HG03457 (cell line): Measurements from ENCODE around the gene CCDC172.
"Not testable (repeated sequence)": the region's sequence is repeated elsewhere in the genome, so short reads cannot be mapped to it uniquely, and the experiment has no call there.

ENCODE experiments used
- ATAC-seq: cut with Tn5 transposase; IDR thresholded peaks from one replicate; pipeline ENCODE4 v1.9.1; 2021; ENCODE audit warnings: moderate number of reproducible peaks; ENCODE audit not compliant: unreplicated experiment

Gene CCDC172

DNA sequence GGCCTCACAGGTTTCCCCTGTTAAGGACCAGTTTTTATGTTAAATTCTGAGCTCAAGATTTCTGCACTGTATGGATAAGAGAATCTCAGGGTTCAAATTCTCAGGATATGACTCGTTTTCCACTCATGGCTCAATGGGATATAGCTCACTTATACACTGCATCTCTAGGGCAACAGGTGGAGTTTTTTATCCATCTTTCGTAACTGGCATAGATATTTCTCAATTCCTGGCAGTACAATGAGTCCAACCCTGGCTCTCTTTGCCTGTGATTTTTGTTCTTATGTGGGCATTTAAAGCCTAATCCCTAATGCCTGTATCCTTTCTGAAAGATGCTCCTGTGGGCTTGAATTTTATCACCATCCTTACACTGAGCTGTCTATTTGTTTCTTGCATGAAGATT lies 7.6 kb downstream of the CCDC172 start:
- ATAC-seq = no peak

DNA sequence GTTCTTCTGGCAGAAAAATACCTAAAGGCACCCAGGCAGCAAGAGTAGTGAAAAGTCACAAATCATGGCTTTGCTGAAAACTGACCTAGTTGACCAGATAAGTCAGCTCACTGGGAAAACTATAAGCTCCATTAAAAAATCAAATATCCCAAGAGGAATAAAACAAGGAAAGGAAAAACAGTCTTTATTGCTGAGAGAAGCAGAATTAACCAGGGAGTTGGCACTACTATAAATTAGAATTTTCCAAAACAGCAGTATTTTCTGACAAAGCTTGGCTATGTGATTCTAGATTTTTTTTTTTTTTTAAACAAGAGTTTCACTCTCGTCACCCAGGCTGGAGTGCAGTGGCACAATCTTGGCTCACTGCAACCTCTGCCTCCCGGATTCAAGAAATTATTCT lies 12.6 kb downstream of the CCDC172 start:
- no peak for ATAC-seq

DNA sequence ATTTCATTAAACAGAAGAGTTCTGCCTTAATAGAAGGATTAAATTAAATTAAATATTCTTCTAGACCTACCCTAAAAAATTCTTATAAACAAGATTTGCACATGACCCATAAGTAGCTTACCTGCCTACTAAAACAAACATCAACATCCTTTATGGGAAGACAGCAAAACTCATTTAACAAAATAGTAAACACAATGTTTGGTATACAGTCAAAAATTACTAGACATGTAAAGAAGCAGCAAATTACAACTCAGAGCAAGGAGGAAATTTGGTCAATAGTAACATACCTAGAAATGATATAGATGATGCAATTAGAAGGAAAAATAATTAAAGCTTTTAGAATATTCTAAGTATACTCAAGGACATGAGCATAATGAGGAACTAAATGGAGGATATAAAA lies 27.9 kb downstream of the CCDC172 start:
- no peak for ATAC-seq

DNA sequence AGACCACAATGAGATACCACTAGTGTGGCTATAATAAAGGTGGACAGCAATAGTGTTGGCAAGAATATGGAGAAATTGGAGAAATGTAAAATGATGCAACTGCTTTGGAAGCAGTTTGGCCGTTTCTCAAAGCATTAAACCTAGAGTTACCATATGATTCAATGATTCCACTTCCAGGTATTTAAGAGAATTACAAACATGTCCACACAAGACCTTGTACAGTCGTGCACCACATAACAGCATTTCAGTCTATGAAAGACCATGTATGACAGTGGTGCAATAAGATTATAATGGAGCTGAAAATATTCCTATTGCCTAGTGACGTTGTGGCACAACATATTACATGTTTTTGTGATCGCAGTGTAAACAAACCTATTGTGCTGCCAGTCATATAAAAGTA lies 29.6 kb downstream of the CCDC172 start:
- no peak for ATAC-seq

DNA sequence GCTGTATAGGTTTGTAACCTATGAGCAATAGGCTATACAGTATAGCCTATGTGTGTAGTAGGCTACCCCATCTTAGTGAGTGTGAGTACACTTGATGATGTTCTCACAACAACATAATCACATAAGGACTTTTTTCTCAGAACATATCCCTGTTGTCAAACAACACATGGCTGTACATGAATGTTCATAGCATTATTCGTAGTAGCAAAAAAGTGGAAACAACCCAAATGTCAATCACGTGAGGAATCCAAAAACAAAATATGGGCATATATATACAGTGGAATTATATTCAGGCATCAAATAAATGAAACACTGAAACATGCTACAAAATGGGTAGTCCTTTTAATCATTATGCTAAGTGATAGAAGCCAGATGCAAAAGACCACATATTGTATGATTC lies 31.1 kb downstream of the CCDC172 start:
- ATAC-seq = no peak

DNA sequence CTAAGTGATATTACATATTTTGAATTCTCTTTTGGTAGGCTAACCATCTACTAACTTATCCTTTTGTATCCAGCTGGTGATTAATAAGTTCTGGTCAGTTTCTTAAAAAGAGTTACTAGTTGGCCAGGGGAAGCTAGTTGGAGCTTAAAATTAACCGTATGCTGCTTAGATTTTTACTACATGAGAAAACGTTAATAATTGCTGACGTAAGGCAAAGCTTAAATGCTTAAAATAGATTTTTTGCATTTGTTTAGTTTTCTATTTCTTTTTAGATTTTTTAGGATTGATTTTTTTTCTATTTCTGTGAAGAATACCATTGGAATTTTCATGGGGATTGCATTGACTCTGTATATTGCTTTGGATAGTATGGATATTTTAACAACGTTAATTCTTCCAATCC lies 32.6 kb downstream of the CCDC172 start:
- ATAC-seq = no peak

DNA sequence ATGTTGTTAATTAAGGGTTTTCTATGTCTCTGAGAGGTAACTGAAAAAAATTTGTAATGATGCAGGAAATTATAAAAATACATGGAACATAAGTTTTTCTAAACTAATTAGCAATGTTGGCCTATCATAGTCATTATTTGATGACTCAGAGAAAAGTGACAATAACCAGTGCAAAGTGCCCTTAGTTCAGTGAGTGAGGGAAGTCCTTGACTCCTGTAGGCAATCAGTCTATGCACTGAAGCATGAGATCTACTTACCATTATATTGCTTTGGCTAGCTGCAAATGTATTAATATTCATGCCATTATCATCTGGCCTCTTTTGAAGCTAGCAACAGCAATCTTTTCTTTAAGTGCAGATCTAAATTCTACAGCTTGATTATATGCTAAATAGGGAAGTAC lies 40.6 kb downstream of the CCDC172 start:
- no peak for ATAC-seq

DNA sequence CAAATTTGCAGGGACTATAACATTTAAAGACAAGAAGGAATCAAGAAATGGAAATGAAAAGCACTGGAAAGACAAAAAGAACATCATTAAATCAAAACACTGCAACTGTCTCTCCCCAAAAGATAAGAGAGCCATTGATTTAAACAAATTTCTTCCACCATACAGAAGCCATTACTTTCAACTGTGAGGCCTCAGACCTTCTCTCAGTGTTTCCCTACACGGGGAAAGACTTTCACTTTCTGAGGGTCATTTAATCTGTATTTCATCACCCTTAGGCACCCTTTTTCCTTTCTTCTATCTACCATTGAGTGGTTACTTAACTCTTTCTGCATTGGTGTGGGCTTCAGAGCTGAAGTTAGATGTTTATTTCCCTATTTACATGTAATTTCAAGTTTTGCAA lies 47.5 kb downstream of the CCDC172 start:
- no peak for ATAC-seq

DNA sequence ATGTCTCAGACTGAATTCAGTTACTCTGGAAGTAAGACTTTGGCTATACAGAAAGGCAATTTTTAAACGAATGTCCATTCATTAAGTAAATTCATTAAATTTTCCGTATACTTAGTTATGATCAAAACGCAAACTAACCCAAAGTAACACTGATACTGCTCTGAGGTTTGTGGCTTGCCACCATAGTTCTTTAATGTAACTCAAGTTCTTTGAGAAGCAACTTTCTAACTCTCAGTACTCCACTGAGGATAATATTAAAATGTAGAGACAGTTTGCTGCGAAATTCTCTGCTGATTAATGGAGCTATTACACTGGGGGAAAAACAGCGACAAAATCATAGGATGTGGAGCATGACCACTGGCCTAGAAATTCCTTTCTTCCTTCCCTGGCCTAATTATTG lies 58.0 kb downstream of the CCDC172 start:
- no peak for ATAC-seq

DNA sequence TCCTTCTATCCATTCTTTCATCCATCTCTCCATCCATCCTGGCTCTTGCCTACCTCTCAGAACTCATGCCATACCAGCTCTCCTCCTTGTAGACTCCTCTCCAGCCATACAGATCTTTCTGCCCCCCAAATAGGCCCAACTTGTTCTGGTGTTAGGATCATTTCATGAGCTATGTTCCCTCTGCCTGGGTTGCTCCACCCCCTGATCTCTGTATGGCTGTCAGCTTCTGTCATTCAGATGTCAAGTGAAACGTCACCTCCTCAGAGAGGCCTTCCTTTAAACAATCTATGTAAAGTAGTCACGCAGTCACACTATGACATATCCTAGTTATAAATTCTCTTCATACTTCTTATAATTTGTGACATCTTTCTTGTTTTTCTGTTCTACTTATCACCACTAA lies 61.1 kb downstream of the CCDC172 start:
- ATAC-seq = no peak

DNA sequence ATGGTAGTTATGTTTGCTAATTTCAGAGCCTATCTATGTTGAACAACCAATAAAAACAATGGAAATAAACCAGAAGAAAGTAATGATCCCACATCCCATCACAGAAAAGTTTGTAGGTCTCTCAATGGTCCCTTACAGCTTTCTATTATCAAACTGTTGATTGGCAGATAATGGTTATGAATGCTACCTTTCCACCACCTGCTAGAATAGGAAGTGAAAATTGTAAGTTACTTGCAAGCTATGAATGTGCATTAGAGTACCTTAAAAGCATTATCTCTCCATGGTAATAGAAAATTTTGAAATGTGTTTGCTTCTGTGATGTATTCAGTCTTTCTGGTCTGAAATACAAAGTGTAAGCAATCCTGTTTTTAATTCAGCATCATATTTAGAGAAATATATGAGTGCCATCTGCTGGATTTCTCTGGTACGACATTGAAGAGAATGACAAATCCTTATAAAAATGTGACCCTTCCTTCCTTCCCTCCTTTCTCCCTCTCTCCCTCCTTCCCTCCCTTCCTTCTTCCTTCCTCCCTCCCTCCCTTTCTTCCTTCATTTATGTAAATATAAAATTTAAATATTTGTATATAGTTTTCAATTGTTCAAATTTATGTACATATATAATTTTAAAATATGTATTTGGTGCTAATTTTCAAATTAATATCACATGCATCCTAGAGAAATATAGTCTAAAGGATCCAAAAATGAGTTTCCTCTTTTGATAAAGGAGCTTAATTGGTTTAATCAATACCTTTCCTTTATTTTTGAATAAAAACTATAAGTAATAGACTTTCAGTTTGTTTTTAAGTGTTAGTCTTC lies 62.0 kb downstream of the CCDC172 start:
- peak; percentile 42 for ATAC-seq

DNA sequence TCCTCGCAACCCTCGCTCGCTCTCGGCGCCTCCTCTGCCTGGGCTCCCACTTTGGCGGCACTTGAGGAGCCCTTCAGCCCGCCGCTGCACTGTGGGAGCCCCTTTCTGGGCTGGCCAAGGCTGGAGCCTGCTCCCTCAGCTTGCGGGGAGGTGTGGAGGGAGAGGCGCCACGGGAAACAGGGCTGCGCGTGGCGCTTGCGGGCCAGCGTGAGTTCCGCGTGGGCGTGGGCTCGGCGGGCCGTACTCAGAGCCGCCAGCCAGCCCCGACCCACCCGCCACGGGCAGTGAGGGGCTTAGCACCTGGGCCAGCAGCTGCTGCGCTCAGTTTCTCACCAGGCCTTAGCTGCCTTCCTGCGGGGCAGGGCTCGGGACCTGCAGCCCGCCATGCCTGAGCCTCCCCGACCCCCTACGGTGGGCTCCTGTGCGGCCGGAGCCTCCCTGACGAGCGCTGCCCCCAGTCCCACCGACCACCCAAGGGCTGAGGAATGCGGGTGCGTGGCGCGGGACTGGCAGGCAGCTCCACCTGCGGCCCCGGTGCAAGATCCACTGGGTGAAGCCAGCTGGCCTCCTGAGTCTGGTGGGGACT lies 69.1 kb downstream of the CCDC172 start:
- ATAC-seq = not testable (repeated sequence)

DNA sequence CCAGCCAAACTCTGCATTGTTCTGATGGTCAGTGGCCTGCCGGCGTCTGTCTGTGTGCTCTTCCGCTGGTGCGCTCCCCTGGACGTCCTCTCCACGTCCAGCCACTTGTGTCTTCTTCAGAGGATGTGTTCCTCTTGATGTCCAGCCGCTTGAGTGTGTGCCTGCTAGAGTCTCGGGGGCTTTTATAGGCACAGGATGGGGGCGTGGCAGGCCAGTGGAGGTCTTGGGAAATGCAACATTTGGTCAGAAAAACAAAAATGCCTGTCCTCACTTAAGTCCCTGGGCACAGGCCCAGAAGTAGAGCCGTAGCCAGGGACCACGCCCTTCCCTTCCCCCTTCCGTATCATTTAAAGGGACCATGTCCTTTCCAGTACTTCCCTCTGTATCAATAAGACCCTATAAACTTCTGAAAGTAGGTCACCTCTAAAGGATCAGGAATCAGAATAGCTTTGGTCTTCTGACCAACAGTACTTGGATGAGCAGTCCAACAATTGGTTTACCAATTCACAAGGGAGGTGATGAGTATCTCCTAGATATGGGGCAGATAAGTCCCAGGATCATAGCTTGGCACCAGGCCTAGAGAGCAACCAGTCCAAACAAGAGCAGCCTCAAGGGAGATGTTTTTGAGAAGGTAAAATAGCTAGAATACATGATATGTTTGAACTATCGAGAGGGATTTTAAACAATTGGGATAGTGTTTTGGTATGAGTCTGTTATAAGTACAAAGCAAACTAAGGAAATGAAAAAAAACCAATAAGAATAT lies 71.2 kb downstream of the CCDC172 start:
- no peak for ATAC-seq

DNA sequence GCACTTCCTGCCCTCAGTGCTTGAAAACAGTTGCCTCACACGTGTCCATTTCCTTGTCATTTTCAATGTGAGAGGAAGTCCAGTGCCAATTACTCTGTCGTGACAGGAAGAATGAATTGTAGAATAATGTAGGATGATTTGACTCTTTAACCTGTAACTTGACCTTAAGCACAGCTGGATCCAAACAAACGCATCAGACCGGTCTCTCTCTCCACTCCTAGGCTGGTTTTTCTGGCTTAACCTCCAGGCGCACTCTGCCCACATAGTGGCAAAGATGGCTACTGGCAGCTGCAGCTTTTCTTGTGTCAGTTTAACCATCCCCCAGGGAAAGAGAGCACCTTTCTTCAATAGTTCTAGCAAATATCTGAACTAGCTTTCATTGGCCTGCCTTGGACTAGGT lies 74.0 kb downstream of the CCDC172 start:
- no peak for ATAC-seq

DNA sequence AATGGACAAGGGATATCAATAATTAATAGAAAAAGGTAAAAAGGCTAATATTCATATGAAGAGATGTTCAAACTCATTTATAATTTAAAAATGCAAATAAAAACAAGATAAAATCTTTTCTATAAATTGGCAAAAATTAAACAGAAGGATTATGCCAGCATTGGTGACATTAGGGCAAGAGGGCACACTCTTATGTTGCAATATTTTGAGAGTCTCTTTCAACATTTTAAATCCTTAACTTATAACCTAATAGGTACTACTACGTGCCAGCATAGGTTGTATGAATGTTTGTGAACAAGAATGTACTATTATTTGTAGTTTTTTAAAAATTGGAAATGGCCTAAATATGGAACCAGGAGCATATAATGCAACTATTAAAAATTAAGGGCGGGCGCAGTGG lies 78.6 kb downstream of the CCDC172 start:
- no peak for ATAC-seq

DNA sequence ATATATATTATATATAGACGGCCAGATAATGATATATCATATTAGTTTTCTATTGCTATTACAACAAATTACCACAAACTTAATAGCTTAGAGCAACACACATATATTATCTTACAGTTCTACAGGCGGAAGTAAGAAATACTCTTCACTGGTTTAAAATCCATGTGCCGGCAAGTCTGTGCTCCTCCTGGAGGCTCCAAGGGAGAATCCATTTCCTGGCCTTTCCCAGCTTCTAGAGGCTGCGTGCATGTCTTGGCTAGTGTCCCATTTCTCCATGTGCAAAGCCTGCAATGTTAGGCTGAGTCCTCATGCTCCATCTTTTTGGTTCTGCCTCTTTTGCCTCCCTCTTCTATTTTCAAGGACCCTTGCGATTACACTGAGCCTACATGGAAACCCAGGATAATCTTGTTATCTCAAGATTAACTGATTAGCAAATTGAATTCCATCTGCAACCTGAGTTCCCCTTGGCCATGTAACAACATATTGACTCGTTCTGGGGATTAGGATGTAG lies 79.5 kb downstream of the CCDC172 start:
- no peak for ATAC-seq

DNA sequence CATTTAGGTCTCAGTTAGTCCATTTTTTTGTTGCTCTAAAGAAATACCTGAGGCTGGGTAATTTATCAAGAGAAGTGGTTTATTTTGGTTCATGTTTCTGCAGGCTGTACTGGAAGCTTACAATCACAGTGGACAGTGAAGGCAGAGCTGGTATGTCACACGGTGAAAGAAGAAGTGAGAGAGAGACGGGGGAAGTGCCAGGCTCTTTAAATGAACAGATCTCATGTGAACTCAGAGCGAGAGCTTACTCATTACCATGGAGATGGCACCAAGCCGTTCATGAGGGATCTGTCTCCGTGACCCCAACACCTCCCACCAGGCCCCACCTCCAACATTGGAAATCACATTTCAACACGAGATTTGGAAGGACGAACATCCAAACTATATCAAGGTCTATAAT lies 84.5 kb downstream of the CCDC172 start:
- no peak for ATAC-seq

DNA sequence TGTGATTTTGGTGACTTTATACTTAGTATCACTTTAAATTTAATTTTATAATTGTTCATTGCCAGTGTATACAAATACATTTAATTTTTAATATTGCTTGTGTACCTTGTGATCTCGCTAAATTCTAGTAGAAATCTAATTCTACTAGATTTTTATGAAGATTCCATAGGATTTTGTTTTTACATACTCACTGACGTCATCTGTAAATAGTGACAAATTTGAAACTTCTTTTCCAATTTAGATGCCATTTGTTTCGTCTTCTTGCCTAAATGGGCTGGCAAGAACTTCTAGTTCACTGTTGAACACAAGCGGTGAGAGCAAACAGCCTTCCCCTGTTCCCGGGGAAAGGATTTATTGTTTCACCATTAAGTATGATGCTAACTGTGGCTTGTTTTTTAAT lies 86.1 kb downstream of the CCDC172 start:
- no peak for ATAC-seq

DNA sequence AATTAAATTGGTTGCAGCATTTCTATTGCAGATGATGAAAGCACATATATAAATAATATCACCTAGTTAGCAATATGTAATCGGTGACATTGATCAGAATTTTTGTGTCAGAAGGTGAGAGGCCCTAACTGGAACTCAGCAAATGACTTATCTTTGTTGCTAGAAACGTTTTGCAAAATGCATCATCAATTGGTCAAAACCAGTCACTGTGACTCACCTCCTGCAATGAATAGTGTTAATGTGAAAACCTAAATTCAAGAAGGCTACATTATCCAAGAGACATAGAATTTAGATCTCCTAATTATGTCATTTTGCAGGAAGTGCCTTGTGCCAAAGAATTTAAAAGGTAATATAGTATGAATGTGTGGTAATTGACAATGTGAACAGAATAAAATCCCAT lies 93.6 kb downstream of the CCDC172 start:
- ATAC-seq = no peak

DNA sequence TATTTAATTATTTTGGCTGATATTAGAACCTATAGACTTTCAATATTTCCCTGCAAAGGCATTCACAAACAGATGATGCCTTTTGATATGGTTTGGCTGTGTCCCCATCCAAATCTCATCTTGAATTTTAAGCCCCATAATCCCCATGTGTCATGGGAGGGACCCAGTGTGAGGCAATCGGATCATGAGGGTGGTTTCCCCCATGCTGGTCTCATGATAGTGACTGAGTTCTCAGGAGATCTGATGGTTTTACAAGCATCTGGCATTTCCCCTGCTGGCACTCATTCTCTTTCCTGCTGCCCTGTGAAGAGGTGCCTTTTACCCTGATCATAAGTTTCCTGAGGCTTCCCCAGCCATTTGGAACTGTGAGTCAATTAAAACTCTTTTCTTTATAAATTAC lies 94.1 kb downstream of the CCDC172 start:
- ATAC-seq = no peak

DNA sequence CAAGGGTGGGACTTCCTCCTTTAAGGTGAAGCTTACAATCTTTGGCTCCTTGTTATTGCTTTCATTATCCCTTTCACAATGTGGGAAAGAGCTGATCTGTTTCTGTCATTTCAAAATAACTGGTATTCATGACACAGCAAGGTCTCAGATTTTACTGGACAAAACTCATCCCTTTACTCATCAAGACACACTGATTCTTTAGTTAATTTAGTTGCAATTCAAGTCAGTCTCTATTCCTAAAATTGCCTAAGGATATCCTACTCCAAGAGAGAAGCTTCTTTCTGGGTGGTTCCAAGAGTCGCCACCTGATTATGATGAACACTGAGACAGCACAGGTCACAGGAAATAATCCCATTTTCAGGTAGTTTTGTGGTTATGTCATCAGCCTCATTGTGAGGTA lies 97.6 kb downstream of the CCDC172 start:
- ATAC-seq = no peak

DNA sequence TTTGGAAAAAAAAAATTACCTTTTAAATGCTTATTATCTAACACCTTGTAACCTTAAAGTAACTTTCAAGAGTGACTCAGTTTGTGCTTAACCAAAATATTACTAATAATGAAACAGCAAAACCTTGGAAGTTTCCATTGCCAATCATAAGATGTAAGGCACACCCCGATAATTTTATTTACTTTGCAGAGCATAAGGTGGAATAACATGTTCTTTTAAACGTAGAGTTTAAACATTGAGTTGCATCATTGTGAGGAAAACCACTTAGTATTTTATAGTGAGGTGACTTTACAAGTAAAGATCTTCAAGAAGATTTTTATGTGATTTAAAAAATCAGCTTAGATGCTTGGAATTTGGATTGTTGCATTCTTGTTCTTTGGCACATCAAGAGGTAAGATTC lies 103.4 kb downstream of the CCDC172 start, which contains the start of gene PNLIPRP3:
TSS of gene PNLIPRP3 (plus strand) at position 177 of the 400 bp plus-strand sequence. CDS start at position 343, 166 bp downstream.
- no peak for ATAC-seq
